Measurements from ENCODE around the gene COL6A3.

Gene COL6A3

GRCh38 chr2:237450108-237450507 is 36.1 kb upstream of the COL6A3 start:
- TF ChIP-seq CTCF (IDR thresholded peaks at IDR 0.05; ENCODE audit: low read depth, low read length, missing control alignments), result no peak
- no peak overlapping the region for H3K4me3 ChIP-seq (replicated peaks; ENCODE audit: low read depth, low read length)
- DNase-seq (ENCODE audit: extremely low read depth, low read depth), result no peak

- H3K4me3 ChIP-seq (replicated peaks; ENCODE audit: low read depth, low read length), result no peak overlapping the region
- DNase-seq (ENCODE audit: extremely low read depth, low read depth), result no peak
- TF ChIP-seq CTCF (IDR thresholded peaks at IDR 0.05; ENCODE audit: low read depth, low read length, missing control alignments), result no peak
Measured at GRCh38 chr2:237449193-237449881, 35.4 kb upstream of the COL6A3 start.

- H3K4me3 ChIP-seq (replicated peaks; ENCODE audit: low read depth, low read length), result no peak overlapping the region
Measured at GRCh38 chr2:237448626-237449025, 34.7 kb upstream of the COL6A3 start.

GRCh38 chr2:237448171-237448570 is 34.2 kb upstream of the COL6A3 start:
- no peak for DNase-seq (ENCODE audit: extremely low read depth, low read depth)
- no peak overlapping the region for H3K4me3 ChIP-seq (replicated peaks; ENCODE audit: low read depth, low read length)
- TF ChIP-seq CTCF (IDR thresholded peaks at IDR 0.05; ENCODE audit: low read depth, low read length, missing control alignments), result no peak

More at GRCh38 chr2:237448626-237449025, 34.7 kb upstream of the COL6A3 start:
- no peak for DNase-seq (ENCODE audit: extremely low read depth, low read depth)
- no peak for TF ChIP-seq CTCF (IDR thresholded peaks at IDR 0.05; ENCODE audit: low read depth, low read length, missing control alignments)

- no peak for TF ChIP-seq CTCF (IDR thresholded peaks at IDR 0.05; ENCODE audit: low read depth, low read length, missing control alignments)
- no peak for DNase-seq (ENCODE audit: extremely low read depth, low read depth)
- H3K4me3 ChIP-seq (replicated peaks; ENCODE audit: low read depth, low read length), result no peak overlapping the region
Measured at GRCh38 chr2:237447496-237447895, 33.5 kb upstream of the COL6A3 start.

GRCh38 chr2:237446338-237446665 is 32.3 kb upstream of the COL6A3 start:
- H3K4me3 ChIP-seq (replicated peaks; ENCODE audit: low read depth, low read length), result no peak overlapping the region
- no peak for TF ChIP-seq CTCF (IDR thresholded peaks at IDR 0.05; ENCODE audit: low read depth, low read length, missing control alignments)
- no peak for DNase-seq (ENCODE audit: extremely low read depth, low read depth)
